ENCODE measurements around the gene FNBP1. TPM values are rescaled to one million over a fixed set of nuclear protein-coding genes. Genes with fewer than 3 reads are reported as not detected.

The FNBP1 gene
- total RNA-seq, 1 experiment from 2014 or later, result 80.7 TPM

GRCh38 chr9:129898185-129898584 lies 144.8 kb downstream of the FNBP1 start:
- ChIA-PET CTCF (no interaction called here), POLR2A (ENCODE audit: unreplicated experiment) (interaction anchor here (0.7 kb wide), 1 partner anchor 242 kb away, joined by 5 read pairs; no protein-coding TSS in a partner anchor)
- peak in 1 of 2 experiments; percentile 57 for DNase-seq

GRCh38 chr9:129897263-129897662 lies 145.7 kb downstream of the FNBP1 start:
- intact Hi-C loops (cut with micrococcal nuclease; ENCODE audit: unreplicated experiment), result no loop called here
- CTCF ChIA-PET, result interaction anchor here (0.7 kb wide), 1 partner anchor 78 kb away, joined by 3 read pairs; no protein-coding TSS in a partner anchor

More at GRCh38 chr9:129898185-129898584, 144.8 kb downstream of the FNBP1 start:
- Histone ChIP-seq H3K27ac (no peak overlapping the region), H2AFZ (no peak overlapping the region), H3K27me3 (ENCODE audit: insufficient read depth, low read depth) (no peaks in the 10 kb centered on the region), H3K4me3 (no peak overlapping the region), H3K9me3 (ENCODE audit: insufficient read depth, low read depth) (no peaks in the 10 kb centered on the region), H3F3A (ENCODE audit: insufficient read depth, low read depth) (peaks cover 18% of the 10 kb centered on the region; the same call in 1 of the 2 replicates), H4K20me1 (ENCODE audit: insufficient read depth) (no peaks in the 10 kb centered on the region), H3K4me1 (replicated peaks; ENCODE audit: insufficient read depth) (peaks cover under 1% of the 10 kb centered on the region; the same call in 1 of the 2 replicates), H3K79me2 (ENCODE audit: low read depth) (no peaks in the 10 kb centered on the region), H3K36me3 (ENCODE audit: low read depth) (0 out of 2 replicates have a peak, but pooled peaks cover 3% of the 10 kb centered on the region), H3K4me2 (no peak overlapping the region), H3K9me2 (ENCODE audit: insufficient read depth) (no peaks in the 10 kb centered on the region)
- intact Hi-C loops (cut with micrococcal nuclease; ENCODE audit: unreplicated experiment), result no loop called here
- TF ChIP-seq, protein P1, sequence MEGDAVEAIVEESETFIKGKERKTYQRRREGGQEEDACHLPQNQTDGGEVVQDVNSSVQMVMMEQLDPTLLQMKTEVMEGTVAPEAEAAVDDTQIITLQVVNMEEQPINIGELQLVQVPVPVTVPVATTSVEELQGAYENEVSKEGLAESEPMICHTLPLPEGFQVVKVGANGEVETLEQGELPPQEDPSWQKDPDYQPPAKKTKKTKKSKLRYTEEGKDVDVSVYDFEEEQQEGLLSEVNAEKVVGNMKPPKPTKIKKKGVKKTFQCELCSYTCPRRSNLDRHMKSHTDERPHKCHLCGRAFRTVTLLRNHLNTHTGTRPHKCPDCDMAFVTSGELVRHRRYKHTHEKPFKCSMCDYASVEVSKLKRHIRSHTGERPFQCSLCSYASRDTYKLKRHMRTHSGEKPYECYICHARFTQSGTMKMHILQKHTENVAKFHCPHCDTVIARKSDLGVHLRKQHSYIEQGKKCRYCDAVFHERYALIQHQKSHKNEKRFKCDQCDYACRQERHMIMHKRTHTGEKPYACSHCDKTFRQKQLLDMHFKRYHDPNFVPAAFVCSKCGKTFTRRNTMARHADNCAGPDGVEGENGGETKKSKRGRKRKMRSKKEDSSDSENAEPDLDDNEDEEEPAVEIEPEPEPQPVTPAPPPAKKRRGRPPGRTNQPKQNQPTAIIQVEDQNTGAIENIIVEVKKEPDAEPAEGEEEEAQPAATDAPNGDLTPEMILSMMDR (conservative IDR thresholded peaks at IDR 0.05), result no peak
- no peak for TF ChIP-seq EZH2 (IDR thresholded peaks at IDR 0.05; ENCODE audit: low read depth)
- no TSS peak for BruUV-seq (replicated peaks)

GRCh38 chr9:129895376-129896268 lies 147.4 kb downstream of the FNBP1 start:
- BruUV-seq (replicated peaks), result no TSS peak
- no peak overlapping the region for H3K4me3 ChIP-seq
- intact Hi-C loops (cut with micrococcal nuclease; ENCODE audit: unreplicated experiment), result no loop called here
- H3K9me3 ChIP-seq (ENCODE audit: insufficient read depth, low read depth), result no peaks in the 10 kb centered on the region
- H3K4me1 ChIP-seq (replicated peaks; ENCODE audit: insufficient read depth), result peaks cover 10% of the 10 kb centered on the region
- H4K20me1 ChIP-seq (ENCODE audit: insufficient read depth), result no peaks in the 10 kb centered on the region
- no peaks in the 10 kb centered on the region for H3K27me3 ChIP-seq (ENCODE audit: insufficient read depth, low read depth)
- H3K27ac ChIP-seq, result 0 out of 2 replicates have a peak overlapping the region, but pooled peaks have one; percentile 8
- DNase-seq, result no peak
- ChIA-PET POLR2A (ENCODE audit: unreplicated experiment) (no interaction called here), CTCF (no interaction called here)
- H3F3A ChIP-seq (ENCODE audit: insufficient read depth, low read depth), result peaks cover 18% of the 10 kb centered on the region; the same call in 1 of the 2 replicates
- TF ChIP-seq, protein P1 (conservative IDR thresholded peaks at IDR 0.05), result no peak
- TF ChIP-seq EZH2 (IDR thresholded peaks at IDR 0.05; ENCODE audit: low read depth), result no peak
- H3K36me3 ChIP-seq (ENCODE audit: low read depth), result 0 out of 2 replicates have a peak, but pooled peaks cover 3% of the 10 kb centered on the region
- H3K4me2 ChIP-seq, result no peak overlapping the region
- no peaks in the 10 kb centered on the region for H3K9me2 ChIP-seq (ENCODE audit: insufficient read depth)
- no peak overlapping the region for H2AFZ ChIP-seq
- no peaks in the 10 kb centered on the region for H3K79me2 ChIP-seq (ENCODE audit: low read depth)

More at GRCh38 chr9:129897263-129897662, 145.7 kb downstream of the FNBP1 start:
- Histone ChIP-seq H3K4me1 (replicated peaks; ENCODE audit: insufficient read depth) (peaks cover 10% of the 10 kb centered on the region), H4K20me1 (ENCODE audit: insufficient read depth) (no peaks in the 10 kb centered on the region), H3K4me3 (no peak overlapping the region), H3K9me2 (ENCODE audit: insufficient read depth) (no peaks in the 10 kb centered on the region), H3K4me2 (no peak overlapping the region), H3K27me3 (ENCODE audit: insufficient read depth, low read depth) (no peaks in the 10 kb centered on the region), H3F3A (ENCODE audit: insufficient read depth, low read depth) (peaks cover 18% of the 10 kb centered on the region; the same call in 1 of the 2 replicates), H3K9me3 (ENCODE audit: insufficient read depth, low read depth) (no peaks in the 10 kb centered on the region), H3K36me3 (ENCODE audit: low read depth) (0 out of 2 replicates have a peak, but pooled peaks cover 3% of the 10 kb centered on the region), H2AFZ (no peak overlapping the region), H3K79me2 (ENCODE audit: low read depth) (no peaks in the 10 kb centered on the region), H3K27ac (no peak overlapping the region)
- no TSS peak for BruUV-seq (replicated peaks)
- TF ChIP-seq, protein P1 (conservative IDR thresholded peaks at IDR 0.05), result no peak
- no peak for TF ChIP-seq EZH2 (IDR thresholded peaks at IDR 0.05; ENCODE audit: low read depth)
- DNase-seq, result no peak
- POLR2A ChIA-PET (ENCODE audit: unreplicated experiment), result no interaction called here

All from PC-9 (cell line).